OCI-LY3 (cell line): ENCODE measurements around the gene RPL10L.

Experiments
- H2AFZ ChIP-seq: fragments of 200-600, 300-600 bp; shearing (Covaris generic); 2 replicates; pipeline ENCODE4 v1.6.0; 2014; ENCODE audit warnings: antibody characterized with exemption, low read depth, low read length
- H3K27ac ChIP-seq: fragments of 200-600, 300-600 bp; sonication (generic); 2 replicates; pipeline ENCODE4 v1.5.1; 2014; ENCODE audit warnings: mild to moderate bottlenecking, low read length, moderate library complexity, mixed read lengths
- H3K27me3 ChIP-seq: fragments of 200-600, 300-600 bp; sonication (generic); 2 replicates; pipeline ENCODE4 v1.6.1; 2014; ENCODE audit warnings: low read depth, low read length, mixed read lengths
- H3K36me3 ChIP-seq: fragments of 200-600, 300-600 bp; sonication (generic); replicated peaks from 2 replicates; pipeline ENCODE3; 2014; ENCODE audit warnings: low read depth, low read length, mixed read lengths
- H3K4me1 ChIP-seq: fragments of 300-600, 200-600 bp; sonication (generic); 2 replicates; pipeline ENCODE4 v1.6.1; 2014; ENCODE audit warnings: low read length, mixed read lengths
- H3K4me2 ChIP-seq: fragments of 200-600, 300-600 bp; sonication (generic); 2 replicates; pipeline ENCODE4 v1.6.1; 2014; ENCODE audit warnings: low read length, mixed read lengths
- H3K4me3 ChIP-seq: fragments of 300-600, 200-600 bp; sonication (generic); 2 replicates; pipeline ENCODE4 v1.5.1; 2014; ENCODE audit warnings: antibody characterized with exemption, mild to moderate bottlenecking, low read length, moderate library complexity
- H3K79me2 ChIP-seq: fragments of 300-600, 200-600 bp; shearing (Covaris generic); 2 replicates; pipeline ENCODE4 v1.6.1; 2014; ENCODE audit warnings: mild to moderate bottlenecking, low read length, mixed read lengths
- H3K9ac ChIP-seq: fragments of 300-600, 200-600 bp; shearing (Covaris generic); 2 replicates; pipeline ENCODE4 v1.6.0; 2014; ENCODE audit warnings: mild to moderate bottlenecking, low read length, moderate library complexity
- H3K9me3 ChIP-seq: fragments of 200-600, 300-600 bp; shearing (Covaris generic); 2 replicates; pipeline ENCODE4 v1.6.1; 2014; ENCODE audit warnings: low read length, mixed read lengths; ENCODE audit not compliant: insufficient read depth
- H4K20me1 ChIP-seq: fragments of 200-600, 300-600 bp; sonication (generic); 2 replicates; pipeline ENCODE4 v1.6.1; 2016; ENCODE audit warnings: low read length, mixed read lengths; ENCODE audit not compliant: insufficient read depth
- EZH2phosphoT487 ChIP-seq: fragments of 200-600 bp; shearing (Covaris generic); IDR thresholded peaks from 2 replicates; pipeline ENCODE4 v1.6.1; 2018; ENCODE audit warnings: antibody characterized with exemption, mixed run types, low read depth
- TF ChIP-seq, protein P1 (sequence below): fragments of 200-600, 300-600 bp; sonication (generic); IDR thresholded peaks from 2 replicates; pipeline ENCODE4 v1.5.1; 2014; ENCODE audit warnings: antibody characterized with exemption, low read length, low read depth

The RPL10L gene

DNA sequence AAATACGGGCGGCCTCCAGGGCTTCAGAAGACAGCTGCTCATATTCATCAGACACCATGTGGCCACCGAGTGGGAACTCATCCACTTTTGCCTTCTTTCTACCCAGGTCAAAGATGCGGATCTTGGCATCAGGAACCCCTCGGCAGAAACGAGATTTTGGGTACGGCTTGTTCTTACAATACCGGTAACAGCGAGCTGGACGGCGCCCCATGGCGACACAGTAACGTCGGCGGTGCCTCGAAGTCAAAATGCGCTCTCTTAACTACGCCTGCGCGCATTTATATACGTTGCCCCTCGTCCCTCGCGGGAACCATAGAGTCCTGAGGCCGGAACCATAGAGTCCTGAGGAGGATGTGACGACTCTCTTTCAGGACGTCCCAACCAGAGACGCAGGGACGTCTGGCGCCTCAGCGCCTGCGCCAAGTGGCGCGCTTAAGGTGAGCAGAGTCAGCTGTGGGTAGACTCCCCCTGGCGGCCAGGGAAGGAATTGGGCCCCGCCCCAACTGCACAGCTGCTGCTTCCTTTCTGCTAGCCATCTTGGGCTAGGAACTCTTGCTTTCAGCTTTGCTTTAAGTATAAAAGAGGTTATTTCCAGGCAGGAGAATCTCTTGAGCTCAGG, at the start of gene RPL10L:
RPL10L (minus strand) TSS at position 256 of the 619 bp plus-strand sequence; CDS start at position 211, 45 bp downstream.
- H2AFZ ChIP-seq: no peak within 1 kb of the TSS
- peaks cover 10% of the 10 kb centered on the region for H3K36me3 ChIP-seq
- H3K4me1 ChIP-seq: peaks cover 36% of the 10 kb centered on the region
- no peak for TF ChIP-seq EZH2phosphoT487
- TF ChIP-seq, protein P1, sequence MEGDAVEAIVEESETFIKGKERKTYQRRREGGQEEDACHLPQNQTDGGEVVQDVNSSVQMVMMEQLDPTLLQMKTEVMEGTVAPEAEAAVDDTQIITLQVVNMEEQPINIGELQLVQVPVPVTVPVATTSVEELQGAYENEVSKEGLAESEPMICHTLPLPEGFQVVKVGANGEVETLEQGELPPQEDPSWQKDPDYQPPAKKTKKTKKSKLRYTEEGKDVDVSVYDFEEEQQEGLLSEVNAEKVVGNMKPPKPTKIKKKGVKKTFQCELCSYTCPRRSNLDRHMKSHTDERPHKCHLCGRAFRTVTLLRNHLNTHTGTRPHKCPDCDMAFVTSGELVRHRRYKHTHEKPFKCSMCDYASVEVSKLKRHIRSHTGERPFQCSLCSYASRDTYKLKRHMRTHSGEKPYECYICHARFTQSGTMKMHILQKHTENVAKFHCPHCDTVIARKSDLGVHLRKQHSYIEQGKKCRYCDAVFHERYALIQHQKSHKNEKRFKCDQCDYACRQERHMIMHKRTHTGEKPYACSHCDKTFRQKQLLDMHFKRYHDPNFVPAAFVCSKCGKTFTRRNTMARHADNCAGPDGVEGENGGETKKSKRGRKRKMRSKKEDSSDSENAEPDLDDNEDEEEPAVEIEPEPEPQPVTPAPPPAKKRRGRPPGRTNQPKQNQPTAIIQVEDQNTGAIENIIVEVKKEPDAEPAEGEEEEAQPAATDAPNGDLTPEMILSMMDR: peak; percentile 26; the same call in 1 of the 2 replicates
- H4K20me1 ChIP-seq: no peaks in the 10 kb centered on the region
- H3K27ac ChIP-seq: peak within 1 kb of the TSS; percentile 95
- H3K79me2 ChIP-seq: no peaks in the 10 kb centered on the region
- peak within 1 kb of the TSS; percentile 59 for H3K4me2 ChIP-seq
- no peaks in the 10 kb centered on the region for H3K27me3 ChIP-seq
- H3K4me3 ChIP-seq: no peak within 1 kb of the TSS
- H3K9me3 ChIP-seq: no peaks in the 10 kb centered on the region
- peak within 1 kb of the TSS; percentile 56 for H3K9ac ChIP-seq

DNA sequence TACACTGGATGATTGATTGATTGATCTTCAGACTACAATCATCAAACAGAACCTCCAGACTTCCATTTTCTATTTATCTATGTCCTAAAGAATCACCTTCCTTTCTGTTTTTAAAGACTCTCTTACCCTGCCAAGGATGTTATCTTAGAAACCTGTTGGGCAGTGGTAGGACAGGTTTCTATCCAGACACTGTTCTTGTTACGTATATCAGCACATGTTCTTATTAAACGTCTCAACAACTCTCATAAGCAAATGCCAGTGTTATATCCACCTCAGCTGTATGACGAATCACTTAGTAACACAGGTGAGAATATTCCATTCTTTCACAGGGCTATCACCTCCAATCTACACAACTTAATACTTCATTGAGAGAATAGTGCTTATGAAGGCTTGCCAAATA, 40.2 kb upstream of the RPL10L start:
- Histone ChIP-seq H3K4me3 (no peak overlapping the region), H3K9me3 (no peaks in the 10 kb centered on the region), H3K36me3 (no peaks in the 10 kb centered on the region), H3K79me2 (no peaks in the 10 kb centered on the region), H2AFZ (no peak overlapping the region), H3K4me1 (peaks cover 11% of the 10 kb centered on the region), H3K27me3 (no peaks in the 10 kb centered on the region), H3K9ac (no peak overlapping the region), H4K20me1 (no peaks in the 10 kb centered on the region), H3K4me2 (no peak overlapping the region), H3K27ac (no peak overlapping the region)
- TF ChIP-seq, protein P1: no peak

GRCh38 chr14:46686652-46687051, 35.1 kb upstream of the RPL10L start:
- peak overlapping the region; percentile 60 for H3K4me2 ChIP-seq
- peaks cover 18% of the 10 kb centered on the region for H3K4me1 ChIP-seq
- H4K20me1 ChIP-seq: no peaks in the 10 kb centered on the region
- peak overlapping the region; percentile 84 for H3K27ac ChIP-seq
- peak overlapping the region; percentile 67 for H2AFZ ChIP-seq
- no peaks in the 10 kb centered on the region for H3K79me2 ChIP-seq
- no peak for TF ChIP-seq EZH2phosphoT487
- TF ChIP-seq, protein P1: peak; percentile 40
- peak overlapping the region; percentile 5; the same call in 1 of the 2 replicates for H3K4me3 ChIP-seq
- peaks cover 6% of the 10 kb centered on the region for H3K36me3 ChIP-seq
- H3K27me3 ChIP-seq: no peaks in the 10 kb centered on the region
- H3K9ac ChIP-seq: peak overlapping the region; percentile 52
- peaks cover 21% of the 10 kb centered on the region for H3K9me3 ChIP-seq

- peaks cover 5% of the 10 kb centered on the region; the same call in 1 of the 2 replicates for H3K9me3 ChIP-seq
- H3K36me3 ChIP-seq: peaks cover 2% of the 10 kb centered on the region
- H3K79me2 ChIP-seq: no peaks in the 10 kb centered on the region
- H3K4me1 ChIP-seq: peaks cover 4% of the 10 kb centered on the region; the same call in 1 of the 2 replicates
- no peak overlapping the region for H2AFZ ChIP-seq
- H3K4me3 ChIP-seq: no peak overlapping the region
- H3K4me2 ChIP-seq: no peak overlapping the region
- no peak overlapping the region for H3K27ac ChIP-seq
- TF ChIP-seq EZH2phosphoT487: no peak
- TF ChIP-seq, protein P1: no peak
- H4K20me1 ChIP-seq: no peaks in the 10 kb centered on the region
- H3K27me3 ChIP-seq: no peaks in the 10 kb centered on the region
- no peak overlapping the region for H3K9ac ChIP-seq
Observed at GRCh38 chr14:46672128-46672527, 20.5 kb upstream of the RPL10L start.
